Amygdala (tissue), 56 donors: ENCODE results near the gene AMBRA1.

ENCODE experiments used
- DNase-seq, 56 donors: peaks; one replicate each; lab custom pipeline; 2025; lab: John Stamatoyannopoulos, UW

AMBRA1 gene

GRCh38 chr11:46480166-46480726, 113.6 kb downstream of the AMBRA1 start:
- DNase-seq: no peak

- no peak for DNase-seq
These were observed 114.2 kb downstream of the AMBRA1 start for GRCh38 chr11:46479601-46480000.

- DNase-seq: no peak
These were observed 115.6 kb downstream of the AMBRA1 start for GRCh38 chr11:46478196-46478595.

- DNase-seq: no peak
These were observed 116.7 kb downstream of the AMBRA1 start for GRCh38 chr11:46477136-46477535.

- DNase-seq: no peak
These were observed 117.8 kb downstream of the AMBRA1 start for GRCh38 chr11:46475926-46476545.

GRCh38 chr11:46475051-46475925, 118.5 kb downstream of the AMBRA1 start:
- no peak for DNase-seq

- no peak for DNase-seq
These were observed 121.2 kb downstream of the AMBRA1 start for GRCh38 chr11:46472662-46472994.

GRCh38 chr11:46471943-46472661, 121.7 kb downstream of the AMBRA1 start:
- DNase-seq: no peak

GRCh38 chr11:46469926-46470325, 123.9 kb downstream of the AMBRA1 start:
- no peak for DNase-seq

- no peak for DNase-seq
These were observed 128.1 kb downstream of the AMBRA1 start for GRCh38 chr11:46465683-46466082.

GRCh38 chr11:46463701-46464421, 130.0 kb downstream of the AMBRA1 start:
- DNase-seq: peak in 1 of 56 donors; percentile 11

- no peak for DNase-seq
These were observed 132.3 kb downstream of the AMBRA1 start for GRCh38 chr11:46461461-46461927.

- no peak for DNase-seq
These were observed 135.3 kb downstream of the AMBRA1 start for GRCh38 chr11:46458491-46458890.

- no peak for DNase-seq
These were observed 136.0 kb downstream of the AMBRA1 start for GRCh38 chr11:46457659-46458424.

- no peak for DNase-seq
These were observed 136.8 kb downstream of the AMBRA1 start for GRCh38 chr11:46457021-46457420.

GRCh38 chr11:46456269-46457001, 137.4 kb downstream of the AMBRA1 start:
- DNase-seq: peak in 3 of 56 donors; percentile 19 to 50 (median 21)

GRCh38 chr11:46455834-46456233, 138.0 kb downstream of the AMBRA1 start:
- no peak for DNase-seq

- no peak for DNase-seq
These were observed 140.8 kb downstream of the AMBRA1 start for GRCh38 chr11:46452918-46453517.
